K562 (cell line): ENCODE results near the gene DARS1. TPM values are rescaled to one million over a fixed set of nuclear protein-coding genes. Genes with fewer than 3 reads are reported as not detected.

Source experiments
- BRD4 ChIP-seq: fragments of 200-600 bp; sonication (generic); IDR thresholded peaks from 2 replicates; pipeline ENCODE4 v1.6.1; 2017; ENCODE audit warnings: inconsistent platforms
- CHD1 ChIP-seq: fragments of 200-600 bp; sonication (generic); IDR thresholded peaks from one replicate; pipeline ENCODE4 v1.6.1; 2012; ENCODE audit warnings: mild to moderate bottlenecking, moderate library complexity, low read length, inconsistent platforms
- ESRRB ChIP-seq: fragments of 250-450 bp; sonication (Bioruptor Pico); IDR thresholded peaks from 2 replicates; pipeline ENCODE4 v1.5.0; 2020; ENCODE audit warnings: mild to moderate bottlenecking, moderate library complexity, borderline replicate concordance
- FIP1L1 ChIP-seq: fragments of 200-400 bp; formaldehyde crosslinking; IDR thresholded peaks from 2 replicates; pipeline ENCODE4 v1.6.1; 2018; ENCODE audit warnings: mild to moderate bottlenecking, low read depth, low read length; ENCODE audit not compliant: poor library complexity, severe bottlenecking
- HEY1 ChIP-seq: fragments of 250-450 bp; sonication (Bioruptor Pico); IDR thresholded peaks from 2 replicates; pipeline ENCODE4 v1.5.0; 2020; ENCODE audit warnings: mild to moderate bottlenecking, moderate library complexity, borderline replicate concordance
- IRF2 ChIP-seq: sonication (generic); formaldehyde crosslinking; IDR thresholded peaks from 2 replicates; pipeline ENCODE4 v1.8.1; 2022; ENCODE audit warnings: mild to moderate bottlenecking, missing genetic modification reagents
- KDM4B ChIP-seq, 2 experiments: fragments of 450-650 bp in 1 of 2; sonication (generic) in 1 of 2; IDR thresholded peaks; 2 replicates each; pipeline ENCODE4 v1.6.1; 2016 to 2017; ENCODE audit warnings: borderline replicate concordance in 2 of 2, antibody characterized with exemption in 1 of 2, low read depth in 1 of 2, mild to moderate bottlenecking in 1 of 2
- KDM5B ChIP-seq: fragments of 200-600 bp; sonication (generic); IDR thresholded peaks from 2 replicates; pipeline ENCODE4 v1.6.1; 2012; ENCODE audit warnings: low read depth, mild to moderate bottlenecking, moderate library complexity, low read length, control low read depth, inconsistent platforms; ENCODE audit not compliant: insufficient replicate concordance
- MBD1 ChIP-seq: fragments of 250-450 bp; sonication (Bioruptor Pico); IDR thresholded peaks from 2 replicates; pipeline ENCODE4 v1.8.0; 2022; ENCODE audit warnings: inconsistent platforms
- MTA2 ChIP-seq: fragments of 450-650 bp; IDR thresholded peaks from 2 replicates; pipeline ENCODE4 v1.6.1; 2016; ENCODE audit warnings: low read depth
- MTF1 ChIP-seq: fragments of 250-450 bp; sonication (Bioruptor Pico); IDR thresholded peaks from 2 replicates; pipeline ENCODE4 v1.9.0; 2021; ENCODE audit warnings: moderate library complexity, mild to moderate bottlenecking, inconsistent platforms, borderline replicate concordance
- PRDM10 ChIP-seq: fragments of 450-650 bp; IDR thresholded peaks from 2 replicates; pipeline ENCODE4 v1.6.1; 2018; ENCODE audit not compliant: partially characterized antibody
- PTTG1 ChIP-seq: fragments of 450-650 bp; IDR thresholded peaks from 2 replicates; pipeline ENCODE4 v1.6.1; 2016; ENCODE audit warnings: low read depth, mild to moderate bottlenecking, missing genetic modification characterization, missing compliant biosample characterization
- RBBP5 ChIP-seq: fragments of 200-600 bp; sonication (generic); IDR thresholded peaks from 2 replicates; pipeline ENCODE4 v1.6.1; 2012; ENCODE audit warnings: borderline replicate concordance, mild to moderate bottlenecking, low read length, control low read depth, inconsistent platforms; ENCODE audit not compliant: insufficient read depth, poor library complexity, severe bottlenecking
- RUNX1 ChIP-seq: sonication (generic); IDR thresholded peaks from 2 replicates; pipeline ENCODE4 v1.6.1; 2016; ENCODE audit warnings: antibody characterized with exemption, low read depth
- TAF15 ChIP-seq: fragments of 200-400 bp; formaldehyde crosslinking; IDR thresholded peaks from 2 replicates; pipeline ENCODE4 v1.6.1; 2017; ENCODE audit warnings: mild to moderate bottlenecking, low read depth, low read length, moderate library complexity
- TEAD2 ChIP-seq: fragments of 450-650 bp; IDR thresholded peaks from 2 replicates; pipeline ENCODE4 v1.6.1; 2016; ENCODE audit warnings: missing genetic modification characterization, control low read depth, missing compliant biosample characterization
- ZFX ChIP-seq: sonication (generic); formaldehyde crosslinking; IDR thresholded peaks from 2 replicates; pipeline ENCODE4 v1.8.0; 2022; ENCODE audit warnings: mild to moderate bottlenecking, missing genetic modification reagents, moderate library complexity
- ZNF174 ChIP-seq: fragments of 250-450 bp; sonication (Bioruptor Pico); IDR thresholded peaks from 2 replicates; pipeline ENCODE4 v1.4.0; 2020; ENCODE audit warnings: mild to moderate bottlenecking
- ZNF696 ChIP-seq: fragments of 250-450 bp; sonication (Bioruptor Pico); conservative IDR thresholded peaks from 2 replicates; pipeline ENCODE4 v1.4.0; 2020; ENCODE audit warnings: mild to moderate bottlenecking, moderate library complexity
- polyA plus RNA-seq, 8 experiments: library from polyadenylated mRNA; depleted of rRNA in 4 of 8; stranded (reverse) in 5 of 8; unstranded in 3 of 8; fragments of >200 nt; fragmentation: Nextera tagmentation in 2 of 8; fragmentation: Illumina TruSeq in 1 of 8; extraction: Ambion mirVana in 2 of 8; extraction: Trizol in 1 of 8; gene quantifications; 2 replicates each; pipeline versions ENCODE4 v1.2.1 to v1.2.3, GENCODE V29; 2011 to 2014; ENCODE audit warnings: inconsistent platforms in 1 of 8, missing spikeins in 1 of 8
- total RNA-seq, 7 experiments: library from RNA; depleted of rRNA in 6 of 7; stranded (reverse); fragments of >200 nt in 6 of 7; fragmentation: Illumina TruSeq in 2 of 7; extraction: Trizol in 2 of 7; gene quantifications; 2 replicates each; pipeline versions ENCODE4 v1.2.1 to v1.2.3, GENCODE V29; 2011 to 2021; ENCODE audit warnings: low replicate concordance in 1 of 7
- TF ChIP-seq, protein P1 (sequence below): conservative IDR thresholded peaks from 2 replicates; pipeline ENCODE4 v1.6.1; 2011; ENCODE audit warnings: low read depth, mild to moderate bottlenecking, low read length; ENCODE audit not compliant: control insufficient read depth

Gene DARS1
- total and polyA plus RNA-seq, 9 of the 15 experiments (the other 6 are each of a cell fraction or from before 2014, with no cell fraction given), result 91.5 to 239 (median 98.0) TPM

- TF ChIP-seq PRDM10, result peak; percentile 66
- TF ChIP-seq MTA2, result no peak
- peak; percentile 62 for TF ChIP-seq CHD1
- no peak for TF ChIP-seq TAF15
- peak; percentile 98 for TF ChIP-seq ZFX (CRISPR knock-in tag)
- TF ChIP-seq PTTG1, result no peak
- TF ChIP-seq ZNF174 (CRISPR knock-in tag), result no peak
- peak; percentile 74 for TF ChIP-seq BRD4
- no peak for TF ChIP-seq KDM4B (IDR thresholded peaks at IDR 0.05; ENCODE audit: borderline replicate concordance in 2 of 2, low read depth in 1 of 2)
- TF ChIP-seq IRF2, result no peak
- TF ChIP-seq RUNX1, result no peak
- TF ChIP-seq FIP1L1, result peak; percentile 86
- no peak for TF ChIP-seq ESRRB (CRISPR knock-in tag)
- no peak for TF ChIP-seq MBD1
- TF ChIP-seq KDM5B, result peak; percentile 81
- TF ChIP-seq HEY1, result peak; percentile 73; the same call in 1 of the 2 replicates
- no peak for TF ChIP-seq ZNF696 (CRISPR knock-in tag)
- TF ChIP-seq RBBP5, result peak; percentile 85
- TF ChIP-seq MTF1, result no peak
- TF ChIP-seq, protein P1, sequence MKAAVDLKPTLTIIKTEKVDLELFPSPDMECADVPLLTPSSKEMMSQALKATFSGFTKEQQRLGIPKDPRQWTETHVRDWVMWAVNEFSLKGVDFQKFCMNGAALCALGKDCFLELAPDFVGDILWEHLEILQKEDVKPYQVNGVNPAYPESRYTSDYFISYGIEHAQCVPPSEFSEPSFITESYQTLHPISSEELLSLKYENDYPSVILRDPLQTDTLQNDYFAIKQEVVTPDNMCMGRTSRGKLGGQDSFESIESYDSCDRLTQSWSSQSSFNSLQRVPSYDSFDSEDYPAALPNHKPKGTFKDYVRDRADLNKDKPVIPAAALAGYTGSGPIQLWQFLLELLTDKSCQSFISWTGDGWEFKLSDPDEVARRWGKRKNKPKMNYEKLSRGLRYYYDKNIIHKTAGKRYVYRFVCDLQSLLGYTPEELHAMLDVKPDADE, result peak; percentile 48
- TF ChIP-seq TEAD2 (tag), result no peak
Observed at GRCh38 chr2:135985018-135985825, at the start of gene DARS1 (continued).
